Measurements from ENCODE around the gene SLC25A19. TPM values are rescaled to one million over a fixed set of nuclear protein-coding genes. Genes with fewer than 3 reads are reported as not detected.

The SLC25A19 gene
- polyA plus RNA-seq, 3 donors: 5.6 to 10.8 (median 7.4) TPM

Other genes with a start within 250 kb of the SLC25A19 start
- 100 to 1,000 TPM; 344 to 358 (median 352) TPM for gene ATP5PD, start 242.5 kb downstream of the SLC25A19 start, polyA plus RNA-seq (ENCODE audit: insufficient read length in 3 of 3)
- 10 to 100 TPM; 32.4 to 33.9 (median 33.3) TPM for gene KCTD2, start 242.2 kb downstream of the SLC25A19 start, polyA plus RNA-seq (ENCODE audit: insufficient read length in 3 of 3)
- 10 to 100 TPM; 21.1 to 24.8 (median 23.6) TPM for gene SLC16A5, start 201.5 kb downstream of the SLC25A19 start, polyA plus RNA-seq (ENCODE audit: insufficient read length in 3 of 3)
- 10 to 100 TPM; 15.4 to 18.8 (median 16.3) TPM for gene ARMC7, start 179.5 kb downstream of the SLC25A19 start, polyA plus RNA-seq (ENCODE audit: insufficient read length in 3 of 3)
- gene NT5C, start 157.7 kb downstream of the SLC25A19 start, polyA plus RNA-seq (ENCODE audit: insufficient read length in 3 of 3): 10 to 100 TPM; 43.8 to 51.4 (median 47.2) TPM
- gene JPT1, start 134.9 kb downstream of the SLC25A19 start, polyA plus RNA-seq (ENCODE audit: insufficient read length in 3 of 3): 10 to 100 TPM; 79.8 to 83.9 (median 83.4) TPM
- gene SUMO2, start 106.5 kb downstream of the SLC25A19 start, polyA plus RNA-seq (ENCODE audit: insufficient read length in 3 of 3): 100 to 1,000 TPM; 708 to 791 (median 788) TPM
- 10 to 100 TPM; 62.6 to 69.3 (median 65.0) TPM for gene NUP85, start 83.8 kb downstream of the SLC25A19 start, polyA plus RNA-seq (ENCODE audit: insufficient read length in 3 of 3)
- 10 to 100 TPM; 36.1 to 45.8 (median 38.3) TPM for gene GGA3, start 27.8 kb downstream of the SLC25A19 start, polyA plus RNA-seq (ENCODE audit: insufficient read length in 3 of 3)
- 10 to 100 TPM; 78.7 to 87.0 (median 84.2) TPM for gene MRPS7, start 27.6 kb downstream of the SLC25A19 start, polyA plus RNA-seq (ENCODE audit: insufficient read length in 3 of 3)
- gene MIF4GD, start 18.2 kb downstream of the SLC25A19 start, polyA plus RNA-seq (ENCODE audit: insufficient read length in 3 of 3): 10 to 100 TPM; 20.0 to 23.3 (median 22.4) TPM
- gene GRB2, start 116.2 kb upstream of the SLC25A19 start, polyA plus RNA-seq (ENCODE audit: insufficient read length in 3 of 3): 100 to 1,000 TPM; 102 to 107 (median 106) TPM
- 10 to 100 TPM; 79.0 to 91.0 (median 80.9) TPM for gene TMEM94, start 167.2 kb upstream of the SLC25A19 start, polyA plus RNA-seq (ENCODE audit: insufficient read length in 3 of 3)
- gene CASKIN2, start 226.1 kb upstream of the SLC25A19 start, polyA plus RNA-seq (ENCODE audit: insufficient read length in 3 of 3): 10 to 100 TPM; 27.2 to 31.2 (median 29.0) TPM
- 10 to 100 TPM; 36.2 to 43.6 (median 43.2) TPM for gene TSEN54, start 227.1 kb upstream of the SLC25A19 start, polyA plus RNA-seq (ENCODE audit: insufficient read length in 3 of 3)
- 10 to 100 TPM; 35.4 to 50.0 (median 40.0) TPM for gene LLGL2, start 236.3 kb upstream of the SLC25A19 start, polyA plus RNA-seq (ENCODE audit: insufficient read length in 3 of 3)

Data from right renal cortex interstitium (tissue), 3 donors.